ENCODE data around the gene PSME1.

The PSME1 gene

DNA sequence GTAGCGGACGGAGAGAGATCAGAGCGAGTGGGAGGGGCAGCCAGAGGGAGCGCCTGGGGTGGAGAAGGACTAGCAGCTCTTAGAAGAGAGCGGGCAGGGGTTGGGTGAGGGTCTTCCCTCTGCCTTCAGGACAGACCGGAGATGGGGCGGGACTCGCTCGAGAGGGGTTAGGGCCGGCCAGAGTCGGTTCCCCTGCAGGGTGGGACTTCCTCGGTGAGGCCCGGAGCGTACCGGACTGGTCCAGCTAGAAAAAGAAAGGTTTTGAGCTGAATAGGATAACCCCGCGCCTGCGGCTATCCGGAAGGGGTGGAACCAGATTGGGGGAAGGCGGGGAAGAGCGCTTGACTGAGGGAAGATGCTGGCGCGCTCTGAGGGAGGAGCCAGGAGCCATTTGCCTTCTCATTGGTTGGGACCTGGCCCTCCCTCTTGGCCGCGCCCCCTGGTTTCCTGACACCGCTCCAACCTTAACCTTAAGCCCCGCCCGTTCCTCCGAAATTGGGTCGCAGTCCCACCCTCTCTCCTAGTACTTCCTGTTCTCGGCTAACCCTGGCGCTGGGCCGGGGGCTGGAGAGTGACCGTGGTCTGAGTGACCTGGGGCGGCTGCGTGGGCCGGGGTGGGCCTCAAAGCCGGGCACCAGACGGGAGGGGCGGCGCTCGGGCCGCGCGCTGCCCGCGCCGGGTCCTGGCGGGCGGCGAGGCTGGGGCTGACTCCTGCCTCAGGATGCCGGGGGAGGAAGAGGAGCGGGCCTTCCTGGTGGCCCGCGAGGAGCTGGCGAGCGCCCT lies 11.2 kb downstream of the PSME1 start, which contains the start of gene RNF31:
TSS of gene RNF31 (plus strand) at position 521 of the 783 bp plus-strand sequence. CDS start at position 722, 201 bp downstream.
- DNase-seq: peak; percentile 92
- Histone ChIP-seq H3K9ac (ENCODE audit: low read length) (peak within 1 kb of the TSS; percentile 84), H3K9me2 (replicated peaks; ENCODE audit: insufficient read depth, low read length) (no peaks in the 10 kb centered on the region), H3K4me2 (ENCODE audit: low read depth, low read length) (peak within 1 kb of the TSS; percentile 81), H3K27ac (ENCODE audit: low read length) (peak within 1 kb of the TSS; percentile 76; the same call in 1 of the 2 replicates), H3K36me3 (replicated peaks; ENCODE audit: insufficient read depth, low read length) (no peaks in the 10 kb centered on the region), H3K4me1 (ENCODE audit: low read length) (peaks cover 11% of the 10 kb centered on the region), H3K4me3 (ENCODE audit: low read length) (peak within 1 kb of the TSS; percentile 87), H4K20me1 (ENCODE audit: insufficient read depth, low read length) (no peaks in the 10 kb centered on the region), H2AFZ (ENCODE audit: low read length) (peak within 1 kb of the TSS; percentile 65), H3K27me3 (replicated peaks; ENCODE audit: insufficient read depth, low read length) (no peaks in the 10 kb centered on the region), H3K79me2 (ENCODE audit: low read length) (peaks cover 47% of the 10 kb centered on the region), H3F3A (ENCODE audit: insufficient read depth, low read length) (peaks cover 5% of the 10 kb centered on the region), H3K9me3 (replicated peaks; ENCODE audit: insufficient read depth, low read length) (no peaks in the 10 kb centered on the region)
- no peak for TF ChIP-seq EZH2 (optimal IDR thresholded peaks at IDR 0.05; ENCODE audit: low read depth, low read length)
- TF ChIP-seq EZH2phosphoT487 (IDR thresholded peaks at IDR 0.05; ENCODE audit: low read length): no peak
- TF ChIP-seq, protein P1, sequence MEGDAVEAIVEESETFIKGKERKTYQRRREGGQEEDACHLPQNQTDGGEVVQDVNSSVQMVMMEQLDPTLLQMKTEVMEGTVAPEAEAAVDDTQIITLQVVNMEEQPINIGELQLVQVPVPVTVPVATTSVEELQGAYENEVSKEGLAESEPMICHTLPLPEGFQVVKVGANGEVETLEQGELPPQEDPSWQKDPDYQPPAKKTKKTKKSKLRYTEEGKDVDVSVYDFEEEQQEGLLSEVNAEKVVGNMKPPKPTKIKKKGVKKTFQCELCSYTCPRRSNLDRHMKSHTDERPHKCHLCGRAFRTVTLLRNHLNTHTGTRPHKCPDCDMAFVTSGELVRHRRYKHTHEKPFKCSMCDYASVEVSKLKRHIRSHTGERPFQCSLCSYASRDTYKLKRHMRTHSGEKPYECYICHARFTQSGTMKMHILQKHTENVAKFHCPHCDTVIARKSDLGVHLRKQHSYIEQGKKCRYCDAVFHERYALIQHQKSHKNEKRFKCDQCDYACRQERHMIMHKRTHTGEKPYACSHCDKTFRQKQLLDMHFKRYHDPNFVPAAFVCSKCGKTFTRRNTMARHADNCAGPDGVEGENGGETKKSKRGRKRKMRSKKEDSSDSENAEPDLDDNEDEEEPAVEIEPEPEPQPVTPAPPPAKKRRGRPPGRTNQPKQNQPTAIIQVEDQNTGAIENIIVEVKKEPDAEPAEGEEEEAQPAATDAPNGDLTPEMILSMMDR (IDR thresholded peaks at IDR 0.05; ENCODE audit: low read length): no peak

- no peaks in the 10 kb centered on the region for H3K36me3 ChIP-seq (replicated peaks; ENCODE audit: insufficient read depth, low read length)
- peaks cover 11% of the 10 kb centered on the region for H3K4me1 ChIP-seq (ENCODE audit: low read length)
- no peak for TF ChIP-seq EZH2 (optimal IDR thresholded peaks at IDR 0.05; ENCODE audit: low read depth, low read length)
- TF ChIP-seq, protein P1 (IDR thresholded peaks at IDR 0.05; ENCODE audit: low read length): no peak
- no peak for TF ChIP-seq EZH2phosphoT487 (IDR thresholded peaks at IDR 0.05; ENCODE audit: low read length)
- peak overlapping the region; percentile 59 for H3K9ac ChIP-seq (ENCODE audit: low read length)
- no peaks in the 10 kb centered on the region for H3K9me3 ChIP-seq (replicated peaks; ENCODE audit: insufficient read depth, low read length)
- no peaks in the 10 kb centered on the region for H3K9me2 ChIP-seq (replicated peaks; ENCODE audit: insufficient read depth, low read length)
- peak overlapping the region; percentile 87 for H3K4me3 ChIP-seq (ENCODE audit: low read length)
- H3K27ac ChIP-seq (ENCODE audit: low read length): no peak overlapping the region
- H2AFZ ChIP-seq (ENCODE audit: low read length): no peak overlapping the region
- no peak for DNase-seq
- H3K27me3 ChIP-seq (replicated peaks; ENCODE audit: insufficient read depth, low read length): no peaks in the 10 kb centered on the region
- H4K20me1 ChIP-seq (ENCODE audit: insufficient read depth, low read length): no peaks in the 10 kb centered on the region
- H3K79me2 ChIP-seq (ENCODE audit: low read length): peaks cover 47% of the 10 kb centered on the region
- H3K4me2 ChIP-seq (ENCODE audit: low read depth, low read length): peak overlapping the region; percentile 79
- peaks cover 5% of the 10 kb centered on the region; the same call in 1 of the 2 replicates for H3F3A ChIP-seq (ENCODE audit: insufficient read depth, low read length)
Observed at GRCh38 chr14:24147761-24148428, 11.9 kb downstream of the PSME1 start.

DNA sequence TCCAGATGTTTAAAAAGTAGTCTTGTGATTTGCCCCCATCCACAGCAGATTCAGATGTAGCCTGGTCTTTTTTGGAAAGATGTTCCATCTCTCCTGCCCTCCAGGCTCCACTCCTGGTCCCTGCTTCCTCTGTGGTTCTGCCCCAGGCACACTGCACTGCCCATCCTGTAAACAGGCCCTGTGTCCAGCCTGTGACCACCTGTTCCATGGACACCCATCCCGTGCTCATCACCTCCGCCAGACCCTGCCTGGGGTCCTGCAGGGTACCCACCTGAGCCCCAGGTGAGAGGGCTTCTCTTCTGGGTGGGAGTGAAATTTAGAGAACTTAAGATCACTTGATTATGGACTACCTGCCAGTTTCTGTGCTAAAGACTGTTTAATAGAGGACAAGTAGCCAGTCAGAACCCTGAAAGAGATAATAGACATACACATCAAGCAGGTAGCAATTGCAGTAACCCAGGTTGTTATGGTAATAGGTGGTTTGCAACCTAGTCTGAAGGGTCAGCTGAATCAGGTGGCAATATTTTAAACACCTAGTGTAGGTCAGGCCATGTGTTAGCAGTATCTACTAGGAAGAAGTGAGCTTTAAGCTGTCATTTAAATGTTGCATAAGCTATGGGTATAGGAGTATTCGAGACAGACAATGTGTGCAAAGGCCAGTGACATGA lies 13.4 kb downstream of the PSME1 start:
- no peaks in the 10 kb centered on the region for H3K9me2 ChIP-seq (replicated peaks; ENCODE audit: insufficient read depth, low read length)
- H3K9ac ChIP-seq (ENCODE audit: low read length): no peak overlapping the region
- H3F3A ChIP-seq (ENCODE audit: insufficient read depth, low read length): peaks cover 5% of the 10 kb centered on the region; the same call in 1 of the 2 replicates
- TF ChIP-seq, protein P1 (IDR thresholded peaks at IDR 0.05; ENCODE audit: low read length): no peak
- TF ChIP-seq EZH2phosphoT487 (IDR thresholded peaks at IDR 0.05; ENCODE audit: low read length): no peak
- TF ChIP-seq EZH2 (optimal IDR thresholded peaks at IDR 0.05; ENCODE audit: low read depth, low read length): no peak
- H4K20me1 ChIP-seq (ENCODE audit: insufficient read depth, low read length): no peaks in the 10 kb centered on the region
- peaks cover 39% of the 10 kb centered on the region for H3K79me2 ChIP-seq (ENCODE audit: low read length)
- no peak overlapping the region for H3K4me3 ChIP-seq (ENCODE audit: low read length)
- H3K9me3 ChIP-seq (replicated peaks; ENCODE audit: insufficient read depth, low read length): no peaks in the 10 kb centered on the region
- H2AFZ ChIP-seq (ENCODE audit: low read length): no peak overlapping the region
- no peak overlapping the region for H3K27ac ChIP-seq (ENCODE audit: low read length)
- no peaks in the 10 kb centered on the region for H3K27me3 ChIP-seq (replicated peaks; ENCODE audit: insufficient read depth, low read length)
- H3K4me1 ChIP-seq (ENCODE audit: low read length): peaks cover 11% of the 10 kb centered on the region
- DNase-seq: no peak
- no peak overlapping the region for H3K4me2 ChIP-seq (ENCODE audit: low read depth, low read length)
- H3K36me3 ChIP-seq (replicated peaks; ENCODE audit: insufficient read depth, low read length): no peaks in the 10 kb centered on the region

Data from MM.1S (cell line).